GM23338 (cell line): ENCODE measurements around the gene DDX50. TPM values are rescaled to one million over a fixed set of nuclear protein-coding genes. Genes with fewer than 3 reads are reported as not detected.
A peak's percentile ranks its signal among the peaks of the same experiment; 100 is the strongest.

Source experiments
- ATAC-seq: fragments of 200-7000 bp; cut with Tn5 transposase; 3 replicates; pipeline ENCODE4 v1.9.1; 2020
- DNase-seq: peaks from one replicate; pipeline ENCODE4 v3.0.0-alpha.2; 2015; ENCODE audit warnings: low spot score
- H2AFZ ChIP-seq: fragments of 200-600 bp; sonication (generic); 2 replicates; pipeline ENCODE4 v1.8.0; 2016; ENCODE audit warnings: antibody characterized with exemption, mild to moderate bottlenecking, moderate library complexity
- H3F3A ChIP-seq: fragments of 200-600 bp; sonication (generic); replicated peaks from 2 replicates; pipeline ENCODE4 v1.8.0; 2017; ENCODE audit warnings: antibody characterized with exemption, mixed run types, low read depth
- H3K27ac ChIP-seq: fragments of 200-600 bp; sonication (generic); 2 replicates; pipeline ENCODE4 v1.6.1; 2016; ENCODE audit warnings: low read depth
- H3K27me3 ChIP-seq: fragments of 200-600 bp; sonication (generic); 2 replicates; pipeline ENCODE4 v1.8.0; 2016; ENCODE audit warnings: mild to moderate bottlenecking, mixed run types, moderate library complexity; ENCODE audit not compliant: insufficient read depth
- H3K36me3 ChIP-seq: fragments of 200-600 bp; sonication (generic); 2 replicates; pipeline ENCODE4 v1.8.0; 2016; ENCODE audit warnings: mild to moderate bottlenecking; ENCODE audit not compliant: insufficient read depth
- H3K4me1 ChIP-seq: fragments of 200-600 bp; sonication (generic); 2 replicates; pipeline ENCODE4 v1.8.0; 2016; ENCODE audit warnings: mild to moderate bottlenecking, moderate library complexity; ENCODE audit not compliant: insufficient read depth
- H3K4me2 ChIP-seq: fragments of 200-600 bp; sonication (generic); 2 replicates; pipeline ENCODE4 v1.7.1; 2017; ENCODE audit warnings: mixed run types
- H3K4me3 ChIP-seq: fragments of 200-600 bp; sonication (generic); 2 replicates; pipeline ENCODE4 v1.6.1; 2016; ENCODE audit warnings: mixed run types
- H3K79me2 ChIP-seq: fragments of 200-600 bp; sonication (generic); replicated peaks from 2 replicates; pipeline ENCODE4 v1.8.0; 2017; ENCODE audit warnings: mild to moderate bottlenecking; ENCODE audit not compliant: insufficient read depth
- H3K9me2 ChIP-seq: fragments of 200-600 bp; sonication (generic); 2 replicates; pipeline ENCODE4 v1.8.0; 2017; ENCODE audit not compliant: insufficient read depth
- H4K20me1 ChIP-seq: fragments of 200-600 bp; sonication (generic); replicated peaks from 2 replicates; pipeline ENCODE4 v1.8.0; 2017; ENCODE audit warnings: mild to moderate bottlenecking; ENCODE audit not compliant: insufficient read depth
- H3K27ac Mint-ChIP-seq: 2 replicates; pipeline ENCODE4 v1.8.0; 2020; ENCODE audit warnings: inconsistent platforms, mild to moderate bottlenecking, moderate library complexity, mixed read lengths
- H3K27me3 Mint-ChIP-seq: 3 replicates; pipeline ENCODE4 v1.8.0; 2022; ENCODE audit warnings: low read depth, mild to moderate bottlenecking, moderate library complexity, mixed read lengths, inconsistent platforms; ENCODE audit not compliant: insufficient read depth, poor library complexity
- H3K36me3 Mint-ChIP-seq: 3 replicates; pipeline ENCODE4 v1.8.0; 2021; ENCODE audit warnings: low read depth, mild to moderate bottlenecking, inconsistent platforms, moderate library complexity, mixed read lengths
- H3K4me1 Mint-ChIP-seq: 3 replicates; pipeline ENCODE4 v1.8.0; 2020; ENCODE audit warnings: mild to moderate bottlenecking, inconsistent platforms, mixed read lengths
- H3K4me3 Mint-ChIP-seq: 3 replicates; pipeline ENCODE4 v1.8.0; 2021; ENCODE audit warnings: moderate library complexity, mild to moderate bottlenecking, inconsistent platforms, mixed read lengths
- H3K9me3 Mint-ChIP-seq: 3 replicates; pipeline ENCODE4 v1.8.0; 2020; ENCODE audit warnings: moderate library complexity, mild to moderate bottlenecking, inconsistent platforms, mixed read lengths
- EZH2 ChIP-seq: fragments of 200-600 bp; sonication (generic); IDR thresholded peaks from one replicate; pipeline ENCODE4 v1.8.0; 2017; ENCODE audit warnings: antibody characterized with exemption, mild to moderate bottlenecking, low read depth; ENCODE audit not compliant: unreplicated experiment
- EZH2phosphoT487 ChIP-seq: fragments of 200-600 bp; sonication (generic); IDR thresholded peaks from one replicate; pipeline ENCODE4 v1.8.1; 2018; ENCODE audit warnings: antibody characterized with exemption; ENCODE audit not compliant: unreplicated experiment
- POLR2AphosphoS5 ChIP-seq: IDR thresholded peaks from 2 replicates; pipeline ENCODE4 v1.6.1; 2016; ENCODE audit warnings: antibody characterized with exemption, low read depth
- REST ChIP-seq: IDR thresholded peaks from one replicate; pipeline ENCODE4 v1.6.1; 2018; ENCODE audit warnings: antibody characterized with exemption; ENCODE audit not compliant: unreplicated experiment
- STAT1 ChIP-seq: IDR thresholded peaks from one replicate; pipeline ENCODE4 v1.6.1; 2016; ENCODE audit warnings: antibody characterized with exemption; ENCODE audit not compliant: unreplicated experiment
- ZNF114 ChIP-seq: fragments of 250-450 bp; sonication (Bioruptor Pico); IDR thresholded peaks from 2 replicates; pipeline ENCODE4 v1.5.0; 2020; ENCODE audit warnings: mild to moderate bottlenecking, moderate library complexity
- ZNF462 ChIP-seq: fragments of 250-450 bp; sonication (Bioruptor Pico); IDR thresholded peaks from 2 replicates; pipeline ENCODE4 v1.5.0; 2020; ENCODE audit warnings: mild to moderate bottlenecking, moderate library complexity
- polyA plus RNA-seq: library from polyadenylated mRNA; unstranded; fragments of >200 nt; fragmentation: Nextera tagmentation; extraction: Ambion mirVana; gene quantifications from 2 replicates; pipeline ENCODE4 v1.2.1, GENCODE V29; 2016
- total RNA-seq: library from RNA; depleted of rRNA; stranded (reverse); fragments of >200 nt; shearing (Covaris generic); gene quantifications from 2 replicates; pipeline ENCODE4 v1.2.3, GENCODE V29; 2014
- TF ChIP-seq, protein P1 (sequence below): IDR thresholded peaks from 2 replicates; pipeline ENCODE4 v1.6.1; 2016; ENCODE audit warnings: antibody characterized with exemption

DDX50 gene
- total and polyA plus RNA-seq, 2 experiments from 2014 or later = 37.2 TPM

GRCh38 chr10:68857005-68857404 is 44.1 kb upstream of the DDX50 start (continued):
- TF ChIP-seq ZNF462 (CRISPR knock-in tag) (no peak), REST (no peak), STAT1 (no peak), EZH2phosphoT487 (no peak), POLR2AphosphoS5 (no peak)

- Histone ChIP-seq H3K4me3 (no peak overlapping the region), H3K9me2 (no peaks in the 10 kb centered on the region), H4K20me1 (no peaks in the 10 kb centered on the region), H3K4me1 (no peaks in the 10 kb centered on the region), H3K36me3 (no peaks in the 10 kb centered on the region), H3K79me2 (no peaks in the 10 kb centered on the region), H2AFZ (no peak overlapping the region), H3K27me3 (no peaks in the 10 kb centered on the region), H3K4me2 (no peak overlapping the region), H3K27ac (no peak overlapping the region), H3F3A (no peaks in the 10 kb centered on the region)
- Mint-ChIP-seq H3K36me3 (peaks cover 28% of the 10 kb centered on the region), H3K4me1 (peaks cover 6% of the 10 kb centered on the region), H3K27me3 (peaks cover 5% of the 10 kb centered on the region), H3K9me3 (peaks cover 45% of the 10 kb centered on the region), H3K27ac (no peak overlapping the region), H3K4me3 (no peak overlapping the region)
- DNase-seq (peak; percentile 36), ATAC-seq (no peak)
- TF ChIP-seq POLR2AphosphoS5 (no peak), EZH2 (no peak), STAT1 (no peak), EZH2phosphoT487 (no peak), ZNF114 (CRISPR knock-in tag) (no peak)
- TF ChIP-seq, protein P1, sequence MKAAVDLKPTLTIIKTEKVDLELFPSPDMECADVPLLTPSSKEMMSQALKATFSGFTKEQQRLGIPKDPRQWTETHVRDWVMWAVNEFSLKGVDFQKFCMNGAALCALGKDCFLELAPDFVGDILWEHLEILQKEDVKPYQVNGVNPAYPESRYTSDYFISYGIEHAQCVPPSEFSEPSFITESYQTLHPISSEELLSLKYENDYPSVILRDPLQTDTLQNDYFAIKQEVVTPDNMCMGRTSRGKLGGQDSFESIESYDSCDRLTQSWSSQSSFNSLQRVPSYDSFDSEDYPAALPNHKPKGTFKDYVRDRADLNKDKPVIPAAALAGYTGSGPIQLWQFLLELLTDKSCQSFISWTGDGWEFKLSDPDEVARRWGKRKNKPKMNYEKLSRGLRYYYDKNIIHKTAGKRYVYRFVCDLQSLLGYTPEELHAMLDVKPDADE = no peak
These were observed 39.9 kb upstream of the DDX50 start for GRCh38 chr10:68861253-68861652.
